GM12878 (cell line): Measurements from ENCODE around the gene PTGER4. TPM values are rescaled to one million over a fixed set of nuclear protein-coding genes. Genes with fewer than 3 reads are reported as not detected.

Experiments used
- ASH2L ChIP-seq: fragments of 300-600, 200-600 bp; sonication (generic); IDR thresholded peaks from 2 replicates; pipeline ENCODE4 v1.6.1; 2017; ENCODE audit warnings: low read depth, mild to moderate bottlenecking, borderline replicate concordance
- BCL11A ChIP-seq: IDR thresholded peaks from 2 replicates; pipeline ENCODE4 v1.6.1; 2011; ENCODE audit warnings: low read depth, low read length
- BHLHE40 ChIP-seq, 2 experiments: fragments of 450-650 bp in 1 of 2; IDR thresholded peaks; 2 replicates each; pipeline ENCODE4 v1.6.1; 2011 to 2017; ENCODE audit warnings: low read depth in 2 of 2, borderline replicate concordance in 1 of 2, improper control_type of control experiment in 1 of 2, low read length in 1 of 2, mild to moderate bottlenecking in 1 of 2
- EGR1 ChIP-seq, 2 experiments: IDR thresholded peaks; 1 replicate in 1 of 2; 2 replicates in 1 of 2; pipeline ENCODE4 v1.6.1; 2011 to 2012; ENCODE audit warnings: low read depth in 2 of 2, low read length in 2 of 2, borderline replicate concordance in 1 of 2, mild to moderate bottlenecking in 1 of 2, moderate library complexity in 1 of 2
- ESRRA ChIP-seq: IDR thresholded peaks from 2 replicates; pipeline ENCODE4 v1.6.1; 2012; ENCODE audit warnings: mild to moderate bottlenecking, low read length, improper control_type of control experiment
- ETV6 ChIP-seq, 2 experiments: fragments of 450-650 bp in 1 of 2; IDR thresholded peaks in 1 of 2; conservative IDR thresholded peaks in 1 of 2; 2 replicates each; pipeline ENCODE4 v1.6.1; 2014; ENCODE audit warnings: antibody characterized with exemption in 1 of 2, borderline replicate concordance in 1 of 2, low read depth in 1 of 2, mild to moderate bottlenecking in 1 of 2, moderate library complexity in 1 of 2
- GATAD2B ChIP-seq: fragments of 450-650 bp; conservative IDR thresholded peaks from 2 replicates; pipeline ENCODE4 v1.6.1; 2017; ENCODE audit warnings: low read depth, mild to moderate bottlenecking, moderate library complexity
- HCFC1 ChIP-seq: fragments of 150-350 bp; IDR thresholded peaks from 2 replicates; pipeline ENCODE4 v1.6.1; 2014; ENCODE audit warnings: low read length
- JUNB ChIP-seq: IDR thresholded peaks from 2 replicates; pipeline ENCODE4 v1.6.1; 2016; ENCODE audit warnings: antibody characterized with exemption, mild to moderate bottlenecking
- MEF2B ChIP-seq: fragments of 450-650 bp; IDR thresholded peaks from 2 replicates; pipeline ENCODE4 v1.6.1; 2018; ENCODE audit warnings: mild to moderate bottlenecking, moderate library complexity; ENCODE audit not compliant: partially characterized antibody, poor library complexity, severe bottlenecking
- NFXL1 ChIP-seq: fragments of 450-650 bp; IDR thresholded peaks from 2 replicates; pipeline ENCODE4 v1.6.1; 2017; ENCODE audit warnings: antibody characterized with exemption, mild to moderate bottlenecking, borderline replicate concordance
- NR2C1 ChIP-seq: fragments of 450-650 bp; IDR thresholded peaks from 2 replicates; pipeline ENCODE4 v1.6.1; 2017; ENCODE audit warnings: antibody characterized with exemption, mild to moderate bottlenecking, moderate library complexity
- POU2F2 ChIP-seq: IDR thresholded peaks from 3 replicates; pipeline ENCODE4 v1.6.1; 2011; ENCODE audit warnings: low read depth, mild to moderate bottlenecking, low read length, borderline replicate concordance
- RAD51 ChIP-seq: fragments of 450-650 bp; IDR thresholded peaks from 2 replicates; pipeline ENCODE4 v1.6.1; 2016; ENCODE audit warnings: moderate library complexity, mild to moderate bottlenecking, inconsistent platforms
- RCOR1 ChIP-seq: conservative IDR thresholded peaks from 2 replicates; pipeline ENCODE4 v1.6.1; 2012; ENCODE audit warnings: low read depth, low read length, improper control_type of control experiment
- SRF ChIP-seq, 2 experiments: IDR thresholded peaks; 2 replicates each; pipeline ENCODE4 v1.6.1; 2011; ENCODE audit warnings: low read depth in 2 of 2, low read length in 2 of 2, mild to moderate bottlenecking in 1 of 2, moderate library complexity in 1 of 2
- YBX1 ChIP-seq: fragments of 450-650 bp; IDR thresholded peaks from 2 replicates; pipeline ENCODE4 v1.6.1; 2016; ENCODE audit warnings: antibody characterized with exemption
- ZNF274 ChIP-seq: IDR thresholded peaks from one replicate; pipeline ENCODE4 v1.8.0; 2011; ENCODE audit not compliant: insufficient read length, insufficient read depth
- ZZZ3 ChIP-seq: IDR thresholded peaks from 2 replicates; pipeline ENCODE4 v1.6.1; 2011; ENCODE audit warnings: low read depth; ENCODE audit not compliant: control insufficient read depth, insufficient read length
- polyA plus RNA-seq, 11 experiments: library from polyadenylated mRNA; depleted of rRNA in 4 of 11; unstranded in 6 of 11; stranded (reverse) in 5 of 11; fragments of >200 nt; fragmentation: Nextera tagmentation in 4 of 11; fragmentation: Illumina TruSeq in 1 of 11; extraction: Ambion mirVana in 4 of 11; extraction: Trizol in 1 of 11; gene quantifications; 1 replicate in 1 of 11; 2 replicates in 10 of 11; pipeline versions ENCODE4 v1.2.1 to v1.2.3, GENCODE V29; 2011 to 2016; ENCODE audit warnings: inconsistent platforms in 2 of 11, missing spikeins in 2 of 11, low read depth in 1 of 11
- total RNA-seq, 4 experiments: library from RNA; depleted of rRNA in 3 of 4; stranded (reverse); fragments of >200 nt in 3 of 4; fragmentation: Illumina TruSeq in 1 of 4; extraction: Trizol in 1 of 4; gene quantifications; 2 replicates each; pipeline versions ENCODE4 v1.2.1 to v1.2.3, GENCODE V29; 2013 to 2021
- TF ChIP-seq, protein P1 (sequence below): IDR thresholded peaks from 2 replicates; pipeline ENCODE4 v1.6.1; 2011; ENCODE audit warnings: low read depth, low read length, improper control_type of control experiment, borderline replicate concordance
- TF ChIP-seq, protein P2 (sequence below), 3 experiments: IDR thresholded peaks in 2 of 3; conservative IDR thresholded peaks in 1 of 3; 2 replicates each; pipeline ENCODE4 v1.5.1; 2011; ENCODE audit warnings: low read depth in 3 of 3, low read length in 3 of 3, mild to moderate bottlenecking in 3 of 3, control low read depth in 2 of 3, moderate library complexity in 2 of 3, inconsistent platforms in 1 of 3, mixed read lengths in 1 of 3; ENCODE audit not compliant: control insufficient read depth in 2 of 3, insufficient read depth in 1 of 3; ENCODE audit errors: extremely low read depth in 1 of 3
- TF ChIP-seq, protein P3 (sequence below): fragments of 450-650 bp; IDR thresholded peaks from 2 replicates; pipeline ENCODE4 v1.6.1; 2016; ENCODE audit warnings: mild to moderate bottlenecking
- TF ChIP-seq, protein P4 (sequence below): fragments of 450-650 bp; formaldehyde crosslinking; IDR thresholded peaks from 2 replicates; pipeline ENCODE4 v1.4.0; 2022; ENCODE audit warnings: mild to moderate bottlenecking, moderate library complexity

PTGER4 gene
- total and polyA plus RNA-seq, 10 of the 15 experiments (the other 5 are each of a cell fraction or from before 2014, with no cell fraction given), result 0.15 to 3.7 (median 0.62) TPM

DNA sequence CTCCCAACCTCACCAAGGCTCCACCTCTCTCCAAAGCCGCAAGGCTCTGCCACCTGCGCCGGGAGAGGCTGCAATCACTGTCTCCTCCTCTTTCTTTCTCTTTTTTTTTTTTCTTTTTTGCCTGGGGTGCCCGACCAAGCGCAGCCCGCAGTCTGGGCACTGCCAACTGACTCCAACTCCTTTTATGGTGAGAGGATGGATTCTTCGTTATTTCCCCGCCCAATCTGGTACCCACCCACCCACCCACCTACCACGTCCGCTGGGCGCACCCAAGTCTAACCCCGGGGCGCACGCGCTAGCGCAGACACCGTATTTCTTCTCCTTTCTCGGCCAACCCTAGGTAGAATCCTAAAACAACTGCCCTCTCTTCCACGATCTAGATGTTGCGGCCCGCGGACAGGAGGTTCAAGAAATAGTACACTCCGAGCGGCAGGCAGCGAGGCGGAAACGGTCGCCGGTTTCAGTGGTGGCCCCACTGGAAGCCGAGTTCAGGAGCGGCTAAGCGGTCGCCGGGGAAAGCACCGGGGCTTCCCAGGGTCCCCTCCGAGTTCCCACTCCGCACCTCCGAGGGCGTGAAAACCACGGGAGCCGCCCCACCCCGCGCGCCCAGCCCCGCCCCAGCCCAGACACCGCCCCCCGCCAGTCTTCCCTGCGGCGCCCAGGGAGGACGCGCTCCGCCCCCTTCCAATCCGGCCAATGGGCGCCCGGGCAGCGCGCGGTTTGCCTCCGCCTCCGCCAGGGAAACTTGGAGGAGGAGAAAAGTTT is 385 bp upstream of the PTGER4 start (continued):
- TF ChIP-seq BHLHE40 (IDR thresholded peaks at IDR 0.05; ENCODE audit: borderline replicate concordance in 1 of 2, low read depth in 2 of 2, low read length in 1 of 2), result peak in 1 of 2 experiments; percentile 31; a peak in 1 of 4 replicates
- no peak for TF ChIP-seq RAD51
- TF ChIP-seq RCOR1, result no peak
- no peak for TF ChIP-seq ASH2L
- no peak for TF ChIP-seq GATAD2B
- TF ChIP-seq BCL11A, result no peak
- TF ChIP-seq EGR1 (IDR thresholded peaks at IDR 0.05; ENCODE audit: borderline replicate concordance in 1 of 2, low read depth in 2 of 2, low read length in 2 of 2), result 0 out of 3 replicates have a peak, but pooled peaks of 1 of the 2 experiments have one; percentile 3
- TF ChIP-seq, protein P1, sequence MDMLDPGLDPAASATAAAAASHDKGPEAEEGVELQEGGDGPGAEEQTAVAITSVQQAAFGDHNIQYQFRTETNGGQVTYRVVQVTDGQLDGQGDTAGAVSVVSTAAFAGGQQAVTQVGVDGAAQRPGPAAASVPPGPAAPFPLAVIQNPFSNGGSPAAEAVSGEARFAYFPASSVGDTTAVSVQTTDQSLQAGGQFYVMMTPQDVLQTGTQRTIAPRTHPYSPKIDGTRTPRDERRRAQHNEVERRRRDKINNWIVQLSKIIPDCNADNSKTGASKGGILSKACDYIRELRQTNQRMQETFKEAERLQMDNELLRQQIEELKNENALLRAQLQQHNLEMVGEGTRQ, result no peak
- TF ChIP-seq ZZZ3, result no peak
- TF ChIP-seq ZNF274, result no peak
- no peak for TF ChIP-seq SRF (IDR thresholded peaks at IDR 0.05; ENCODE audit: low read depth in 2 of 2, low read length in 2 of 2)
- TF ChIP-seq ETV6 (conservative IDR thresholded peaks at IDR 0.05 in 1 of 2, IDR thresholded peaks at IDR 0.05 in 1 of 2; ENCODE audit: borderline replicate concordance in 1 of 2, low read depth in 1 of 2), result peak in 1 of 2 experiments; percentile 39; a peak in 1 of 4 replicates
- no peak for TF ChIP-seq ESRRA
- TF ChIP-seq, protein P2, sequence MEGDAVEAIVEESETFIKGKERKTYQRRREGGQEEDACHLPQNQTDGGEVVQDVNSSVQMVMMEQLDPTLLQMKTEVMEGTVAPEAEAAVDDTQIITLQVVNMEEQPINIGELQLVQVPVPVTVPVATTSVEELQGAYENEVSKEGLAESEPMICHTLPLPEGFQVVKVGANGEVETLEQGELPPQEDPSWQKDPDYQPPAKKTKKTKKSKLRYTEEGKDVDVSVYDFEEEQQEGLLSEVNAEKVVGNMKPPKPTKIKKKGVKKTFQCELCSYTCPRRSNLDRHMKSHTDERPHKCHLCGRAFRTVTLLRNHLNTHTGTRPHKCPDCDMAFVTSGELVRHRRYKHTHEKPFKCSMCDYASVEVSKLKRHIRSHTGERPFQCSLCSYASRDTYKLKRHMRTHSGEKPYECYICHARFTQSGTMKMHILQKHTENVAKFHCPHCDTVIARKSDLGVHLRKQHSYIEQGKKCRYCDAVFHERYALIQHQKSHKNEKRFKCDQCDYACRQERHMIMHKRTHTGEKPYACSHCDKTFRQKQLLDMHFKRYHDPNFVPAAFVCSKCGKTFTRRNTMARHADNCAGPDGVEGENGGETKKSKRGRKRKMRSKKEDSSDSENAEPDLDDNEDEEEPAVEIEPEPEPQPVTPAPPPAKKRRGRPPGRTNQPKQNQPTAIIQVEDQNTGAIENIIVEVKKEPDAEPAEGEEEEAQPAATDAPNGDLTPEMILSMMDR (IDR thresholded peaks at IDR 0.05 in 2 of 3, conservative IDR thresholded peaks at IDR 0.05 in 1 of 3; ENCODE audit: control insufficient read depth in 2 of 3, extremely low read depth in 1 of 3, insufficient read depth in 1 of 3, low read depth in 3 of 3, low read length in 3 of 3), result no peak
- TF ChIP-seq, protein P3, sequence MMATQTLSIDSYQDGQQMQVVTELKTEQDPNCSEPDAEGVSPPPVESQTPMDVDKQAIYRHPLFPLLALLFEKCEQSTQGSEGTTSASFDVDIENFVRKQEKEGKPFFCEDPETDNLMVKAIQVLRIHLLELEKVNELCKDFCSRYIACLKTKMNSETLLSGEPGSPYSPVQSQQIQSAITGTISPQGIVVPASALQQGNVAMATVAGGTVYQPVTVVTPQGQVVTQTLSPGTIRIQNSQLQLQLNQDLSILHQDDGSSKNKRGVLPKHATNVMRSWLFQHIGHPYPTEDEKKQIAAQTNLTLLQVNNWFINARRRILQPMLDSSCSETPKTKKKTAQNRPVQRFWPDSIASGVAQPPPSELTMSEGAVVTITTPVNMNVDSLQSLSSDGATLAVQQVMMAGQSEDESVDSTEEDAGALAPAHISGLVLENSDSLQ, result no peak
- TF ChIP-seq NR2C1, result no peak
- no peak for TF ChIP-seq MEF2B
- no peak for TF ChIP-seq POU2F2
- no peak for TF ChIP-seq HCFC1
- TF ChIP-seq, protein P4, sequence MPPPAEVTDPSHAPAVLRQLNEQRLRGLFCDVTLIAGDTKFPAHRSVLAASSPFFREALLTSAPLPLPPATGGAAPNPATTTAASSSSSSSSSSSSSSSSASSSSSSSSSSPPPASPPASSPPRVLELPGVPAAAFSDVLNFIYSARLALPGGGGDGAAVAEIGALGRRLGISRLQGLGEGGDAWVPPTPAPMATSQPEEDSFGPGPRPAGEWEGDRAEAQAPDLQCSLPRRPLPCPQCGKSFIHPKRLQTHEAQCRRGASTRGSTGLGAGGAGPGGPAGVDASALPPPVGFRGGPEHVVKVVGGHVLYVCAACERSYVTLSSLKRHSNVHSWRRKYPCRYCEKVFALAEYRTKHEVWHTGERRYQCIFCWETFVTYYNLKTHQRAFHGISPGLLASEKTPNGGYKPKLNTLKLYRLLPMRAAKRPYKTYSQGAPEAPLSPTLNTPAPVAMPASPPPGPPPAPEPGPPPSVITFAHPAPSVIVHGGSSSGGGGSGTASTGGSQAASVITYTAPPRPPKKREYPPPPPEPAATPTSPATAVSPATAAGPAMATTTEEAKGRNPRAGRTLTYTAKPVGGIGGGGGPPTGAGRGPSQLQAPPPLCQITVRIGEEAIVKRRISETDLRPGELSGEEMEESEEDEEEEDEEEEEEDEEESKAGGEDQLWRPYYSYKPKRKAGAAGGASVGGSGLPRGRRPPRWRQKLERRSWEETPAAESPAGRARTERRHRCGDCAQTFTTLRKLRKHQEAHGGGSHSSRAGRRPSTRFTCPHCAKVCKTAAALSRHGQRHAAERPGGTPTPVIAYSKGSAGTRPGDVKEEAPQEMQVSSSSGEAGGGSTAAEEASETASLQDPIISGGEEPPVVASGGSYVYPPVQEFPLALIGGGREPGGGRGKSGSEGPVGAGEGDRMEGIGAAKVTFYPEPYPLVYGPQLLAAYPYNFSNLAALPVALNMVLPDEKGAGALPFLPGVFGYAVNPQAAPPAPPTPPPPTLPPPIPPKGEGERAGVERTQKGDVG (CRISPR knock-in tag), result no peak
- no peak for TF ChIP-seq NFXL1
- no peak for TF ChIP-seq JUNB
- no peak for TF ChIP-seq YBX1
